SK-N-SH (cell line): ENCODE measurements around the gene SLC4A8. TPM values are rescaled to one million over a fixed set of nuclear protein-coding genes. Genes with fewer than 3 reads are reported as not detected.

ENCODE experiments used
- CTCF ChIA-PET: fragments of 300-600, 350-600 bp; formaldehyde crosslinking; extraction: SDS; loops from one replicate; lab custom pipeline; 2021; lab: Yijun Ruan, JAX
- POLR2A ChIA-PET: fragments of 350-600 bp; sonication (Branson Sonifier 250); formaldehyde crosslinking; extraction: SDS; loops from one replicate; lab custom pipeline; 2020; ENCODE audit warnings: antibody characterized with exemption, inconsistent platforms; lab: Yijun Ruan, JAX
- DNase-seq: peaks from one replicate; pipeline ENCODE4 v3.0.0; 2012
- H2AFZ ChIP-seq: fragments of 200-600 bp; sonication (generic); 2 replicates; pipeline ENCODE4 v1.8.1; 2016; ENCODE audit warnings: antibody characterized with exemption, mild to moderate bottlenecking, low read depth
- H3F3A ChIP-seq: fragments of 200-600 bp; sonication (generic); replicated peaks from 2 replicates; pipeline ENCODE3; 2016; ENCODE audit warnings: antibody characterized with exemption, mild to moderate bottlenecking; ENCODE audit not compliant: insufficient read depth
- H3K27ac ChIP-seq, 2 experiments: fragments of 200-500 bp in 1 of 2; fragments of 200-600 bp in 1 of 2; sonication (Bioruptor generic) in 1 of 2; sonication (generic), shearing (Covaris generic) in 1 of 2; 2 replicates each; pipeline versions ENCODE4 v1.5.1 to v1.6.1; 2014 to 2016; ENCODE audit warnings: low read depth in 2 of 2, inconsistent platforms in 1 of 2, low read length in 1 of 2, mild to moderate bottlenecking in 1 of 2, mixed read lengths in 1 of 2
- H3K27me3 ChIP-seq: fragments of 200-600 bp; sonication (generic), shearing (Covaris generic); 2 replicates; pipeline ENCODE4 v1.6.1; 2016; ENCODE audit warnings: mixed run types; ENCODE audit not compliant: insufficient read depth
- H3K36me3 ChIP-seq, 2 experiments: fragments of 200-500 bp in 1 of 2; fragments of 200-600 bp in 1 of 2; sonication (Bioruptor generic) in 1 of 2; sonication (generic) in 1 of 2; replicated peaks in 1 of 2; 2 replicates each; pipeline versions ENCODE3 to v1.5.1; 2014 to 2016; ENCODE audit warnings: low read length in 1 of 2, mild to moderate bottlenecking in 1 of 2; ENCODE audit not compliant: insufficient read depth in 2 of 2, control insufficient read depth in 1 of 2
- H3K4me1 ChIP-seq, 2 experiments: fragments of 200-500 bp in 1 of 2; fragments of 200-600 bp in 1 of 2; sonication (Bioruptor generic) in 1 of 2; sonication (generic), shearing (Covaris generic) in 1 of 2; 2 replicates each; pipeline versions ENCODE4 v1.5.1 to v1.6.1; 2014 to 2016; ENCODE audit warnings: low read depth in 1 of 2, low read length in 1 of 2, mixed run types in 1 of 2; ENCODE audit not compliant: insufficient read depth in 2 of 2, control insufficient read depth in 1 of 2
- H3K4me2 ChIP-seq: fragments of 200-600 bp; sonication (generic), shearing (Covaris generic); 2 replicates; pipeline ENCODE4 v1.6.1; 2017; ENCODE audit warnings: mixed run types
- H3K4me3 ChIP-seq, 2 experiments: fragments of 200-500 bp in 1 of 2; fragments of 200-600 bp in 1 of 2; sonication (Bioruptor generic) in 1 of 2; sonication (generic), shearing (Covaris generic) in 1 of 2; 2 replicates each; pipeline versions ENCODE4 v1.5.1 to v1.8.1; 2014 to 2016; ENCODE audit warnings: low read depth in 2 of 2, inconsistent platforms in 1 of 2, low read length in 1 of 2, mild to moderate bottlenecking in 1 of 2, mixed read lengths in 1 of 2, moderate library complexity in 1 of 2
- H3K79me2 ChIP-seq: fragments of 200-600 bp; sonication (generic); 2 replicates; pipeline ENCODE4 v1.8.1; 2017; ENCODE audit warnings: mild to moderate bottlenecking; ENCODE audit not compliant: insufficient read depth
- H3K9ac ChIP-seq: fragments of 200-600 bp; sonication (generic); 2 replicates; pipeline ENCODE4 v1.6.1; 2017; ENCODE audit warnings: mixed run types
- H3K9me2 ChIP-seq: fragments of 200-600 bp; sonication (generic); 2 replicates; pipeline ENCODE4 v1.6.1; 2017; ENCODE audit warnings: mixed run types
- H3K9me3 ChIP-seq: fragments of 200-600 bp; sonication (generic); 2 replicates; pipeline ENCODE4 v1.6.1; 2017; ENCODE audit warnings: mixed run types, mild to moderate bottlenecking, moderate library complexity
- H4K20me1 ChIP-seq: fragments of 200-600 bp; sonication (generic); 2 replicates; pipeline ENCODE4 v1.6.1; 2017; ENCODE audit warnings: mild to moderate bottlenecking, mixed run types; ENCODE audit not compliant: insufficient read depth
- FOSL2 ChIP-seq: IDR thresholded peaks from 2 replicates; pipeline ENCODE4 v1.4.0; 2012; ENCODE audit warnings: low read depth, mild to moderate bottlenecking, moderate library complexity, borderline replicate concordance
- GABPA ChIP-seq: IDR thresholded peaks from 2 replicates; pipeline ENCODE4 v1.4.0; 2012; ENCODE audit warnings: low read depth, mild to moderate bottlenecking
- GATA2 ChIP-seq: sonication (generic); formaldehyde crosslinking; IDR thresholded peaks from 2 replicates; pipeline ENCODE4 v1.5.0; 2020; ENCODE audit warnings: mild to moderate bottlenecking, missing genetic modification reagents
- MEF2A ChIP-seq: IDR thresholded peaks from 2 replicates; pipeline ENCODE4 v1.4.0; 2012; ENCODE audit warnings: low read depth, borderline replicate concordance
- NFIC ChIP-seq: IDR thresholded peaks from 2 replicates; pipeline ENCODE4 v1.4.0; 2012; ENCODE audit warnings: borderline replicate concordance
- NRF1 ChIP-seq: IDR thresholded peaks from 2 replicates; pipeline ENCODE4 v1.6.1; 2012; ENCODE audit warnings: low read depth, mild to moderate bottlenecking, low read length
- RCOR1 ChIP-seq: fragments of 150-350 bp; IDR thresholded peaks from 2 replicates; pipeline ENCODE4 v1.6.1; 2017; ENCODE audit warnings: antibody characterized with exemption, low read length
- RFX5 ChIP-seq: IDR thresholded peaks from 2 replicates; pipeline ENCODE4 v1.6.1; 2012; ENCODE audit warnings: mild to moderate bottlenecking, improper control_type of control experiment, low read length
- TCF12 ChIP-seq: IDR thresholded peaks from 2 replicates; pipeline ENCODE4 v1.4.0; 2012
- YY1 ChIP-seq: IDR thresholded peaks from 2 replicates; pipeline ENCODE4 v1.4.0; 2012; ENCODE audit warnings: low read depth, mild to moderate bottlenecking
- WGBS: methylation state at CpG from one replicate; pipeline ENCODE4 v1.1.6; 2017; ENCODE audit warnings: low lambda C conversion rate; 5-methylcytosine and 5-hydroxymethylcytosine counted together
- polyA plus RNA-seq, 3 experiments: library from polyadenylated mRNA; depleted of rRNA; stranded (reverse); fragments of >200 nt; gene quantifications; 2 replicates each; pipeline ENCODE4 v1.2.3, GENCODE V29; 2012
- TF ChIP-seq, protein P1 (sequence below): fragments of 150-350 bp; IDR thresholded peaks from 2 replicates; pipeline ENCODE4 v1.6.1; 2016; ENCODE audit warnings: mild to moderate bottlenecking, low read depth, low read length
- TF ChIP-seq, protein P2 (sequence below): IDR thresholded peaks from 2 replicates; pipeline ENCODE4 v1.4.0; 2012; ENCODE audit warnings: low read depth, borderline replicate concordance
- TF ChIP-seq, protein P3 (sequence below): fragments of 200-600 bp; sonication (generic); IDR thresholded peaks from 2 replicates; pipeline ENCODE4 v1.6.1; 2017; ENCODE audit warnings: antibody characterized with exemption, mild to moderate bottlenecking, moderate library complexity

SLC4A8 gene
- polyA plus RNA-seq, 1 of the 3 experiments (the other 2 are of a cell fraction): 5.2 TPM

DNA sequence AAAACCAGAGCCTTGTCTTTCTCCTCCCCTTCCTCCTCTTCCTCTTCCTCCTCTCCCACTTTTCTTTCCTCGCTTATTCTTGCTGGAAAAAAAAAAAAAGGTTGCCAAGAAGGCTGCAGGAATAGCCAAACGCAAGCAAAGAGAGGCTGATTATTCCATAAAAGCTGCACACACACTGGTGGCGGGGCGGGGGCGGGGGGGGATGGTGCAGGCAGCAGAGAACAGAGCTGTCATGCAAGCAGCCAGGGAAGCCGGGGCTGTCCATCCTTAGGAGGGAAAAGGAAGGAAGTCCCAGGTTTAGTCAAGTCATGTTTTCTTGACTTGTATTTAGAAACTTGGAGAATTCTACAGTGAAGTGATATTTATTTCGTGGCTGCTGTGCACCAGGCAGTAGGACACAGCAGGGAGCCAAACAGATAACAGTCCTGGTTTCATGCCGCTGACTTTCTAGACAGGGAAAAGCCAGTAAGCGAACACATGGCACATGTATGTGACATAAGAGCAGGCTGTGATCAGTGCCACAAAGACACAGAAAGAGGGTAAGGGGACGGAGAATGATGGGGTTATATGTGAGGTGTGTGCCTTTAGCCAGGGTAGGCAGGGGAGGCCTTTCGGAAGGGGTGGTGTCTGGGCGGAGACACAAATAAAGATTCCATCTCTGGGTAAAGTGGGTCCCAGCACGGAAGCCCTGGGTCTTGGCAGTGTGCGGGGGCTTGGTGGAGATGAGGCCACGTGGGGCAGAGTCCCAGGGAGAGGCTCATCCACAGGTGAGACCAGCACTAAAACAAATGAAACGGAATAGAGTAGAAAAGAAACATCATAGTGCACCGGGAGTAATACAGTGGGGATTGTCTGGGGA lies 109.8 kb downstream of the SLC4A8 start:
- Histone ChIP-seq H3K9me2 (no peaks in the 10 kb centered on the region), H3K4me3 (no peak overlapping the region), H3K9me3 (no peaks in the 10 kb centered on the region)
- no peak for TF ChIP-seq TCF12
- TF ChIP-seq, all 33 proteins: peak for 0
- no peak for DNase-seq
- POLR2A ChIA-PET: no interaction called here
- no peak overlapping the region for H2AFZ ChIP-seq
- no peaks in the 10 kb centered on the region for H3K27me3 ChIP-seq
- CTCF ChIA-PET: interaction anchor here (0.6 to 22.6 kb wide), 8 partner anchors 8 to 459 kb away, joined by 3 to 418 read pairs (median 6); partner anchors contain the start of gene SLC4A8
- no peak overlapping the region for H3K4me2 ChIP-seq
- peaks cover 6 to 19% of the 10 kb centered on the region in 2 experiments; a peak in 2 of 4 replicates for H3K4me1 ChIP-seq
- H3K27ac ChIP-seq: no peak overlapping the region
- peaks cover 4% of the 10 kb centered on the region for H3F3A ChIP-seq
- no peaks in the 10 kb centered on the region for H3K79me2 ChIP-seq
- H4K20me1 ChIP-seq: no peaks in the 10 kb centered on the region
- no peak overlapping the region for H3K9ac ChIP-seq
- H3K36me3 ChIP-seq: no peaks in the 10 kb centered on the region
- WGBS: 78% methylated on average over 17 of the region's 17 CpGs

DNA sequence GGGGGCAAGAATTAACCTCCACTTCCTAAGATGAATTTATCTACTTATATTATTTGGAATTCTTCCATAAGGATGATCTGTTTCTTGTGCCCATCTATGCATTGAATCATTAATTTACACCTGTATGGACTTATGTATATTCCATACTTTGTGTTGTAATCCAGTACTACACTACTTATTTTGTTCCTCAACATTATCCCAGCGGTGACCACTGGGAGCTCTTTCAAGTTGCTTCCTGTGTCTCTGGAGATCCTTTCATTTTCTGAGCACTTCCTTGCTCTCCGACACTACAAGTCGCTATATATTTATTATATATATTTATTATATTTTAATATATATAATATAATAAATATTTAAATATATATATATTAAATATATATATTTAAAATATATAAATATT lies 111.5 kb downstream of the SLC4A8 start:
- DNase-seq: no peak
- 89% methylated on average over 3 of the region's 3 CpGs for WGBS

DNA sequence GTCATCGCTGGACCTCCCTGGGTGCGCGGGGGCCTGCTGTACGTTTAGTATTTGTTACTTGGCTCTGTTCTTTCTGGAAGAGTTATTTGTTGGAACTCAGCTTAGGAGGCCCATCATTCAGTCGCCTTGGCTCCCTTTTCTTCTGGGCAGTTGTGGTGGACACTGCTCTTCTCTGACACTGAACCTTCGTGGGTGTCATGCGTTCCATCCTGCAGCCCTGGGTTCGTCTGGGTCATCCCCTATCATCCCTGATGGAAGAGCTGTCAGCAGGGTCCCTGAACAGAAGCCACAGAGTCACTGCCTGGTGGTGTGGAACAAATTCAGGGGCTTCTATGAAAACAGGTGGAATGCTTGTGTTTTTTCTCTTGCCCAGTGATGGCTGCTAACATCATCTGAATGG lies 113.5 kb downstream of the SLC4A8 start:
- H3K27ac ChIP-seq: no peak overlapping the region
- H3K9me3 ChIP-seq: no peaks in the 10 kb centered on the region
- H3K79me2 ChIP-seq: no peaks in the 10 kb centered on the region
- no peaks in the 10 kb centered on the region for H3K9me2 ChIP-seq
- no peak overlapping the region for H2AFZ ChIP-seq
- H3K9ac ChIP-seq: no peak overlapping the region
- TF ChIP-seq, protein P1, sequence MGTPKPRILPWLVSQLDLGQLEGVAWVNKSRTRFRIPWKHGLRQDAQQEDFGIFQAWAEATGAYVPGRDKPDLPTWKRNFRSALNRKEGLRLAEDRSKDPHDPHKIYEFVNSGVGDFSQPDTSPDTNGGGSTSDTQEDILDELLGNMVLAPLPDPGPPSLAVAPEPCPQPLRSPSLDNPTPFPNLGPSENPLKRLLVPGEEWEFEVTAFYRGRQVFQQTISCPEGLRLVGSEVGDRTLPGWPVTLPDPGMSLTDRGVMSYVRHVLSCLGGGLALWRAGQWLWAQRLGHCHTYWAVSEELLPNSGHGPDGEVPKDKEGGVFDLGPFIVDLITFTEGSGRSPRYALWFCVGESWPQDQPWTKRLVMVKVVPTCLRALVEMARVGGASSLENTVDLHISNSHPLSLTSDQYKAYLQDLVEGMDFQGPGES: no peak
- TF ChIP-seq RCOR1 (no peak), NRF1 (no peak), NFIC (no peak), RFX5 (no peak), MEF2A (no peak), YY1 (no peak), GATA2 (CRISPR knock-in tag) (no peak)
- TF ChIP-seq, protein P2, sequence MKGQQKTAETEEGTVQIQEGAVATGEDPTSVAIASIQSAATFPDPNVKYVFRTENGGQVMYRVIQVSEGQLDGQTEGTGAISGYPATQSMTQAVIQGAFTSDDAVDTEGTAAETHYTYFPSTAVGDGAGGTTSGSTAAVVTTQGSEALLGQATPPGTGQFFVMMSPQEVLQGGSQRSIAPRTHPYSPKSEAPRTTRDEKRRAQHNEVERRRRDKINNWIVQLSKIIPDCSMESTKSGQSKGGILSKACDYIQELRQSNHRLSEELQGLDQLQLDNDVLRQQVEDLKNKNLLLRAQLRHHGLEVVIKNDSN: no peak
- ChIA-PET POLR2A (no interaction called here), CTCF (interaction anchor here (0.5 to 22.6 kb wide), 5 partner anchors 9 to 1347 kb away, joined by 3 to 418 read pairs (median 9); partner anchors contain the start of gene SLC4A8)
- no peak overlapping the region for H3K4me2 ChIP-seq
- H3F3A ChIP-seq: no peaks in the 10 kb centered on the region
- no peaks in the 10 kb centered on the region for H3K4me1 ChIP-seq
- H3K36me3 ChIP-seq: no peaks in the 10 kb centered on the region
- H3K4me3 ChIP-seq: no peak overlapping the region
- DNase-seq: no peak
- H3K27me3 ChIP-seq: no peaks in the 10 kb centered on the region
- no peaks in the 10 kb centered on the region for H4K20me1 ChIP-seq
- 84% methylated on average over 8 of the region's 8 CpGs for WGBS

More for the DNA sequence above, 111.5 kb downstream of the SLC4A8 start:
- no peak overlapping the region for H3K27ac ChIP-seq
- H3K9ac ChIP-seq: no peak overlapping the region
- no peaks in the 10 kb centered on the region for H3K9me3 ChIP-seq
- H3K36me3 ChIP-seq: no peaks in the 10 kb centered on the region
- H3K4me3 ChIP-seq: no peak overlapping the region
- CTCF ChIA-PET: interaction anchor here (1.0 to 22.6 kb wide), 6 partner anchors 8 to 284 kb away, joined by 3 to 418 read pairs (median 8); partner anchors contain the start of gene SLC4A8
- TF ChIP-seq GABPA (no peak), FOSL2 (no peak)
- TF ChIP-seq, protein P3, sequence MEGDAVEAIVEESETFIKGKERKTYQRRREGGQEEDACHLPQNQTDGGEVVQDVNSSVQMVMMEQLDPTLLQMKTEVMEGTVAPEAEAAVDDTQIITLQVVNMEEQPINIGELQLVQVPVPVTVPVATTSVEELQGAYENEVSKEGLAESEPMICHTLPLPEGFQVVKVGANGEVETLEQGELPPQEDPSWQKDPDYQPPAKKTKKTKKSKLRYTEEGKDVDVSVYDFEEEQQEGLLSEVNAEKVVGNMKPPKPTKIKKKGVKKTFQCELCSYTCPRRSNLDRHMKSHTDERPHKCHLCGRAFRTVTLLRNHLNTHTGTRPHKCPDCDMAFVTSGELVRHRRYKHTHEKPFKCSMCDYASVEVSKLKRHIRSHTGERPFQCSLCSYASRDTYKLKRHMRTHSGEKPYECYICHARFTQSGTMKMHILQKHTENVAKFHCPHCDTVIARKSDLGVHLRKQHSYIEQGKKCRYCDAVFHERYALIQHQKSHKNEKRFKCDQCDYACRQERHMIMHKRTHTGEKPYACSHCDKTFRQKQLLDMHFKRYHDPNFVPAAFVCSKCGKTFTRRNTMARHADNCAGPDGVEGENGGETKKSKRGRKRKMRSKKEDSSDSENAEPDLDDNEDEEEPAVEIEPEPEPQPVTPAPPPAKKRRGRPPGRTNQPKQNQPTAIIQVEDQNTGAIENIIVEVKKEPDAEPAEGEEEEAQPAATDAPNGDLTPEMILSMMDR: peak; percentile 24; the same call in 1 of the 2 replicates
- no peak overlapping the region for H3K4me2 ChIP-seq
- POLR2A ChIA-PET: no interaction called here
- H3K27me3 ChIP-seq: no peaks in the 10 kb centered on the region
- peaks cover 4% of the 10 kb centered on the region for H3F3A ChIP-seq
- H4K20me1 ChIP-seq: no peaks in the 10 kb centered on the region
- no peak overlapping the region for H2AFZ ChIP-seq
- no peaks in the 10 kb centered on the region for H3K9me2 ChIP-seq
- no peaks in the 10 kb centered on the region for H3K79me2 ChIP-seq
- H3K4me1 ChIP-seq: peaks cover 6 to 10% of the 10 kb centered on the region in 2 experiments; a peak in 2 of 4 replicates
